Amniotic epithelial cell (primary cell): ENCODE measurements around the gene TERF2IP.

ENCODE experiments used
- DNase-seq: peaks from one replicate; pipeline ENCODE4 v3.0.0-alpha.2; 2010; ENCODE audit warnings: low read depth

Gene TERF2IP, protein sequence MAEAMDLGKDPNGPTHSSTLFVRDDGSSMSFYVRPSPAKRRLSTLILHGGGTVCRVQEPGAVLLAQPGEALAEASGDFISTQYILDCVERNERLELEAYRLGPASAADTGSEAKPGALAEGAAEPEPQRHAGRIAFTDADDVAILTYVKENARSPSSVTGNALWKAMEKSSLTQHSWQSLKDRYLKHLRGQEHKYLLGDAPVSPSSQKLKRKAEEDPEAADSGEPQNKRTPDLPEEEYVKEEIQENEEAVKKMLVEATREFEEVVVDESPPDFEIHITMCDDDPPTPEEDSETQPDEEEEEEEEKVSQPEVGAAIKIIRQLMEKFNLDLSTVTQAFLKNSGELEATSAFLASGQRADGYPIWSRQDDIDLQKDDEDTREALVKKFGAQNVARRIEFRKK

DNA sequence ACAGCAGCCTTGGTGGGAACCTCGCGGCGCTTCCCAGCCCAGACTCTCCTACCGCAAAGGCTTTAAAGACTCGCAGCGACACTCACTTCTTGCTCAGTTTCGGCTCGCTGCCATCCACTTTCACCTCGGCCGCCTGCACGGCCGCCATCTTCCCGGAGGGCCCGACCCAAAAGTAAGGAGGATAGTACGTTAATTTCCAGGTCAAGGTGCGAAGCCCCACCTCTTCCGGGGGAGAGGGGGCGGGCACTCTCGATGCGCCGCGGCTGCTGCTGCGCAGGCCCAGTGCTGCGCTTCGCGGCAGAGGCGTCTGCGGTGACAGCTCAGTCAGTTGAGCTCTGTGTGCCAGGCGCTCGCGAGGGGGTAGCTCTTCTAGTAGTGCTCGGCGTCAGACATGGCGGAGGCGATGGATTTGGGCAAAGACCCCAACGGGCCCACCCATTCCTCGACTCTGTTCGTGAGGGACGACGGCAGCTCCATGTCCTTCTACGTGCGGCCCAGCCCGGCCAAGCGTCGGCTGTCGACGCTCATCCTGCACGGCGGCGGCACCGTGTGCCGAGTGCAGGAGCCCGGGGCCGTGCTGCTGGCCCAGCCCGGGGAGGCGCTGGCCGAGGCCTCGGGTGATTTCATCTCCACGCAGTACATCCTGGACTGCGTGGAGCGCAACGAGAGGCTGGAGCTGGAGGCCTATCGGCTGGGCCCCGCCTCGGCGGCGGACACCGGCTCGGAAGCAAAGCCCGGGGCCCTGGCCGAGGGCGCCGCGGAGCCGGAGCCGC is at the start of gene TERF2IP, which contains the start of gene KARS1:
TERF2IP (plus strand) TSS at position 282 of the 773 bp plus-strand sequence; CDS start at position 392, 110 bp downstream.
KARS1 (minus strand) TSS at position 174 of the 773 bp plus-strand sequence; CDS start at position 148, 26 bp downstream.
- DNase-seq, result peak; percentile 88

DNA sequence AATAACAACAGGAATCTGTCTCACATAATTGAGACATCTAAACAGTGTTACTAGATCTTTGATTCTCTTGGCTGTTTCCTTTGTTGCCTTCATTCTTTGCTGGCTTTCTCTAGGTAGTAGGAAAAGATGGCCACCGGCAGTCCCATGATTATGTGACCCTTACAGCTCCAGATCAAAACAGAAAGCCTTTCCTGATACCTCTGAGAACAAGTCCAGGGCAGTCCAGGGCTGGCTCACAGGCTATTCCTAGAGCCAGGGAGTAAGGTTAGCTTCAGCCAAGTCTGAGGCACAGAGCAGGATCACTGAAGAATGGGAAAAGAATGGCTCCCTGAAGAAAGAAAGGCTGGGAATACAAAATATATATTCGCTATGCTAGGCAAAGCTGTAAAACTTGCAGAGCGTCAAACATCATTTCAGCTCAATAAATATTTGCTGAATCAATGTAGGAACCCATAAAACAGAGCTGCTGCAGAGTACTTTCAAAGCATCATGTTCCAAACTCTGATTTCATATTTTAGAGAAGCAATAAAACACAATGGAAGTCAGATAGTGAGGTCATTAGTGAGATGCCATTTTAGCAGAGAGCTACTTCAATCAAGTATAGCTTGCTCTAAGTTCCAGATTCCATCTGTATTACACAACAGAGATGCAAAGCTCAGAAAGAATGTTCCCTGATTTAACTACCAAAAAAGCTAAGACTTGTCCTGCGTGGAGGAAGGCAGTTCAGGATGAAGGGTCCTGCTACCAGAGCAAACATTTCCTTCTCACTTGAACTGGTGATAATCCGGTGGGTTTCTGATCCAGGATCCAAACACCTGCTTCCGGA is 47.9 kb upstream of the TERF2IP start:
- peak; percentile 23 for DNase-seq

DNA sequence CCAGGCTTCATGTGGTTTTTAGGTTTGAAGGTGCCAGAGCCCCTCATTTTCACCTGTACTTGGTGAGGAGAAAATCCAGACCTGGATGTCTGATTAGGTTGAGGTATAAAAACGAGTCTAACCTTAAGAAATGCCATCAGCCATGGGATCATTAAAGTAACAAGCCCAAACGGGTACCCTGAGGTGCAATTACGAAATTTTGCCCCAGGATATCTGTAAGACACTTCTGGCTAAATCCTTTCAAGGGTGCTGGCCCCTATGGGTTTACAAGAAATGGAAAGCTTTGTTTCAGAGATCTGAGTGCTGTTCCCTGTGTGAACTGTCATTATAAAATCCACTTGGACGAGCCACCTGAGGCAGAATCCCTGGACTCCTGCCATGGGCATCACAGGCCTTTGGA is 44.3 kb upstream of the TERF2IP start:
- no peak for DNase-seq

DNA sequence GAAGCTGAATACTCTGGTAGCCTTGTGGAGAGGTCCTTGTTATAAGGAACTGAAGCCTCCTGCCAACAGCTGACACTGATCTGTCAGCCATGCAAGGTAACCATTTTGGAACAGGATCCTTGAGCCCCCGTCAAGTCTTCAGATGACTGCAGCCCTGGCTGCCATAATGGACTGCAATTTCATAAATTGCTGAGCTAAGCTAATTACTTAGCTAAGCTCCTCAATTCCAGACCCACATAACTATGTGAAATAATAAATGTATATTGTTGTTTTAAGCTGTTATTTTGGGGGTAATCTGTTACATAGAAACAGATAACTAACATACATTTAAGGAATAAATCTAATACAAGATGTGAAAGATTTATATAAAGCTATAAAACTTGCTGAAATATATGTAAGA is 41.1 kb upstream of the TERF2IP start:
- DNase-seq, result no peak

DNA sequence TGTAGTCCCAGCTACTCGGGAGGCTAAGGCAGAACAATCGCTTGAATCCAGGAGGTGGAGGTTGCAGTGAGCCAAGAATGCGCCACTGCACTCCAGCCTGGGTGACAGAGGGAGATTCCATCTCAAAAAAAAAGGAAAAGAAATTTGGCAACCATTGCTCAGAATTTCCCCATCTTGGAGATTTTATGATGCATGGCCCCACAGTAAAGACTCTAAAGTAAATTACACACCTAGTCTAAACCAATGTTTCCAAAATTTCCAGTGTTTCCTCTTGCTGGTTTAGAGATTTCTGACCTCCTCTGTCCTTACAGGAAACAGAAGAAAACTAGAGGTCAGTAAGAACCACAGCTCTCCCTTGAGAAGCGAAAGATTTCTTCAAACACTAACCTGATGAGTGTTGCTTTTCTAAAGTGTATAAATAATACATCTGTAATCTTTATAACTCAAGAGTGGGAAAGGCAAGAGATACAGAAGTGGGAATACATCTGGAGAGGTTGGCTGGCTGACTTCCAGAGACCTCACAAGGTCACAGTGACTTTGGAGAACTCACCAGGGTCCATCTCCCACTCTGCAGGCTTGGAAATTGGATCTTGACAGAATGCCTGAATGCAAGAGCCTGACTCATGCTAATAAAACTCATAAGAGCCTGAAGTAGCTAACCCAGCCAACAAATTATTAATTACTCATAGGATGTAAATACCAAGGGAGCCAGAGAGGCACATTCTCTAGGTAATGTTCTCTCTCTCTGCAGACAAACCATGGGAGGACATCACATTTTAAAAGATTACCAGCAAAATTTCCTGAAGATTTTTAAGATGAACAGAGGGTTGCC is 33.3 kb upstream of the TERF2IP start:
- peak; percentile 73 for DNase-seq

DNA sequence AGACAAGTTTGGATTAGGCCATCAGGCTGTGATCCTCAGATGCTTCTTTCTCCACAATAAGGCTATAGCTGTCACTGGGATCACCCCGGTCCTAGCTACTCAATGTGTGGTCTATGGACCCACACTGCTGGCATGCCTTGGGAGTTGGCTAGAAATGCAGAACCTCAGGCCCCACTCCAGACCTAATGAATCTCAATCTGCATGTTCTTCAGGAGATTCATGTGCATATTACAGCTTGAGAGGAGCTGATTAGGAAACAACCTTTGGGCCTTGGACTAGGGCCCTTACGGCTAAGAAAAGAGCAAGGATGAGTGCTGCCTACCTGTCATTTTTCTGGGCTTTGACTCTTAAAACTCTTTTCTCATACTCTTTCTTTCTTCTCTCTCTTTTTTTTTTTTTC is 32.0 kb upstream of the TERF2IP start:
- DNase-seq, result no peak

DNA sequence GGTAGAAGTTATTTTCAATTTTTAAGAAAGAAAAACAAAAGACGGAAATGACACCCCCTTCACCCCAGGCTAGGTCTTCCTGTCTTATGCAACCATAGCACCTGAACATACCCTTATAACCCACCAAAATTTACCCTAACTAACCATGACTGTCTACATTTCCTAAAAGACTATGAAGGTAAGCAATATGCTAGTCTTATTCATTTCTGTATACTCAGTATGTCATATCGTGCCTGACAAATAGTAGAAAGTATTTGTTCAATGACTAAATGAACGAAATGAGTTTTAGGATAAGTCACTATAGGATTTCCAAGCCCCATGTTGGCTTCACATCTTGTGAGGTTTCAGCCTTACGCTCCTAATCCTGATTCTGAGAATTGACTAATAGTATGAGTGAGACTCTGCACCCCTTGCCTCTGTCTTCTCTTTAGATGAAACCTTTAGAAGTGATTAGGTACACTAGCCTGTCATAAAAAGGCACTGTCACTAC is 31.0 kb upstream of the TERF2IP start:
- no peak for DNase-seq

DNA sequence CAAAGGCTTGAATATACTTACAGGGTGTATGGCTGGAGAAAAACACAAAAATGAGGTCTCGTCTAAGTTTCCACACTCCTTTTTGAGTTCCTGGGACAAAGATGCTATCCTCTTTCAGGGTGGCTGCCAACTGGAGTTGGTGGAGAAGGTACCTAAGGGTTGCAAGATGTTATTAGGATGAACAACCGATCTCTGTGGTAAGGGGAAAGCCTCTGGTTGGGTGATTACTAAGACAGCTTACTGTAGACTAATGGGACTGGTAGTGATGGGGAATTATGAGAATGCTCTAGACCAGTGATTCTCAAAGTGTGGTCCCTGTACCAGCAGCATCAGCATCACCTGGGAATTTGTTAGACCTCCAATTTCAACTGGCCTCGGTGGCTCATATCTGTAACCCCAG is 30.5 kb upstream of the TERF2IP start:
- no peak for DNase-seq

DNA sequence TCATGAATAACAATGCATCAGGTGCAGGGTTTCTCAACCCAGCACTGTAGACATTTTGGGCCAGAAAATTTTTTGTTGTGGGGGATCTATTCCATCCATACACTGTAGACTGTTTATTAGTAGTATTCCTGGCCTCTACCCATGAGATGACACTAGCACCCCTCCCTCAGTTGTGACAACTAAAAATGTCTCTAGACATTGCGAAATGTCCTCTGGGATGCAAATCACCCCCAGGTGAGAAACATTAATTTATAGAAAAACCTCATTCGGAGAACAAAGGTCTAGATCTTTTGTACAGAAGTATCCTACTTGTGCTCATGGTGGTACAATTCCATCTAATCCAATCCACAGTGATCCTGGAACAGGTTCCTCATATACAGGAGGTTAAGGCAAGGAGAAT is 28.8 kb upstream of the TERF2IP start:
- no peak for DNase-seq

DNA sequence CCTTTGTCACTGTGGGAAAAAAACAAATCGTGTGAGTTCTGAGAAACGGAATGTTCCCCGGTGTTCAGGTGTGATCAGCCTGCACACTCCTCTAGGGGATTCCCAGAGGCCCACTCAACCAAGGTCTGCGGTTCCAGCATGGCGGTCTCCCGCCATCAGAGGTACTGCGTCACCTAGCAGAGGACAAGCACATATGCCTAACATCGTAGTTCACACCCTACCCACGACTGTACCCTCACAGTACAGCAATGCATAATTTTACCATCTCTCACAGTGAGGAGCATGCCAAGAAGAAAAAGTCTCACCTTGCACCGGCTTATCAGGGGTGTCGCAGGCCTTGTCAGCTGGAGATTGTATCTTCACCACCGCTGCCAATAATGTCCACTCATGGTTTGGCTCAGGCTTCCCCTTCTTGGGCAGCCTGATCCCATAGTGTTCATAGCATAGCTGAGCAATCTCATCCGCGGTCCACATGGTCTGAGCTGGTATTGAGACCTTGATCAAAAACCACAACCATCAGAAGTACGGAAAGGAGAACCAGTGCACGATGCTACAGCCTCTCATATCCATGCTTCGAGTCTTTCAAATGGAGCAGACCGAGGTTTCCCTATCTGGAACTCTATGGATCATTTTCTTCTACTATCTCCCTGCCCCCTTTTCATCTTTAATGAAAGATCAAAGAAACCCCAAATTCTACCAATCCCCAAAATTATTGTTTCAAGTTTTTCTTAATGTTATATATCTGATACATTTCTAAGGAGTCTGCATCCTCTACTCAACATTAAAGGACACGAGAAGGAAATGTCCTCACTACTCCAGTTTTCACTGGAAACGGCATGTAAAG is 27.0 kb upstream of the TERF2IP start:
- no peak for DNase-seq

DNA sequence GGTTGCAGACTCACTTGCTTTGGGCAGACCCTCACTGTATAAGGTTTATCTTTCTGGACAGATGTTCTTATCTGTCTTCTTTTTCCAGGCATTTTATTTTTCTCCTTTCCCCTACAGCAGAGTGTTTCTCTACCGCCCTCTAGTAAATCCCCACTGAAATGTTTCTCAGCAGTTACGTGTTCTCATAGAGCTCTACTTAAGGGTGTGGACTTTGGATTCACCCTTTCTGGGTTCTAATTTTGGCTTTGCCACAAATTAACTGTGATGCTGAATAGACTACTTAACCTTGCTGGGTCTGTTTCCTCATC is 26.4 kb upstream of the TERF2IP start:
- DNase-seq, result peak; percentile 52

DNA sequence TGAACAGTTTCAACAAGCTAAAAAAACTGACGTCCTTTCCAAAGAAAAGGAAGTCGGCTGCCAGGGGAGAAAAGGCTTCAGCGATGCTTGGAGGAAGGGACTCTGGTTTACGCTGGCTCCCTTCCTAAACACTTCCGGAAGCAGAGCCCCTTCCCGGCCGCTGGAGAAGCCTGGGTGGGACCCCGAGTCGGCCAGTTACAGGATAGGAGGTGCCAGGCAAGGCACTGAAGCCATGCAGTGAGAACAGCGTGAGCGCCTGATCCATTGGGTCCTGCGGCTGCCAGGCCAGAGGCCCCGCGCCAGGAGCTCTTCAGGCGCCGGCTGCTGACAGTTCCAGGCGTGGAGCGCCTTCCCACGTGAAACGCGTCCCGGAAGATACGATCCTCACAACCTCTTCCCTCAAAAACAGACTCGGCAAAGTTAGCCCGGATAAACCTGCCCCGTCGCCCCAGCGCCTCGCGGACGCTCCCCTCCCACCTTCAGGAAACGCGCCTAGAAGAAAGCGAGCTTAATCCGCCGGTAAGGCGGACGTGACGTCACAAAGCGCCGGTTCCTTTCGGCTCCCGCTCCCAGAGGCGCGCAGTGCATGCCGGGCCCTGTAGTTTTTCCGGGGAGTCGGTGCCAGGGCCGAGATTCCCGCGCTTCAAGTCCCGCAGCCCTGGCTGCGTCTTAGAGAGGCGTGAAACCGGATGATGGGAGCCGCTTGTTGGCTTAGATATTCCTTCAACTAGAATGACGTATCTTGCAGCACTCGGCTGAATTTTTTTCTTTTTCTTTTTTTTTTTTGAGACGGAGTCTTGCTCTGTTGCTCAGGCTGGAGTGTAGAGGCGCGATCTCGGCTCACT is 24.6 kb upstream of the TERF2IP start, which contains the start of gene ADAT1:
ADAT1 (minus strand) TSS at position 521 of the 845 bp plus-strand sequence. CDS start 2,482 bp downstream, outside the sequence.
- peak; percentile 98 for DNase-seq

DNA sequence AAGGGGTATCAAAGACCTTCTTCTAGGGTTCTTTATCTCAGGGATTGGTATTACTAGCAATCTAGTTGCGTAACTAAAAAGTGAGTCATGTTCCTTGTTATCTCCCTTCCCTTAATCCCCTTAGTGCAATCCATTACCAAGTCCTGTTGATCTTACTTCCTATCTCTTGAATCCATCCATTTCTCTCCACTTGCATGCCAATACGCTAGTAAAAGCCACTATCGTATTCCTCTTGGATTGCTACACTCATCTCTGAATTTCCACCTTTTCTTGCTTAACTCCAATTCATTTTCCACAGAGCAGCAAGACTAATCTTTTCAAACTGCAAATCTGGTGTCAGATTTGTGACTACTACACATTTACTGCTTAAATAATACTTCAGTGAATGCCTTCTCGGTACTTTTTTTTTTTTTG is 22.6 kb upstream of the TERF2IP start:
- DNase-seq, result peak; percentile 97

DNA sequence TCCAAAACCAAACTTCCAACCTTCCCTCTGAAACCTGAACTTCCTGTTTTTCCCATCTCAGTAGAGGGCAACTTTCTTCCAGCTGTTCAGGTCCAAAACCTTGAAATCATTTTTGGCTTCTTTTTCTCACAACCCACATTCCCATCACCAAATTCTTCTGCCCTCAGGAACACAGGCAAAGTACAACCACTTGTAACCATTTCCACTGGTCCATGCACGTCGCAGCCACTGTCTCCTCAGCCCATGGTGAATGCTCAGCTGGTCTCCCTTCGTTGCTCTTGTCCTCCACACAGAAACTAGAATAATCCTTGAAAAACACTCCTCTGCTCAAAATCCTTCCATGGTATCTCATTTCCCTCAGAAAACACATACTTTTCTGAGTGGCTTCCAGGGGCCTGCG is 20.8 kb upstream of the TERF2IP start:
- DNase-seq, result no peak

DNA sequence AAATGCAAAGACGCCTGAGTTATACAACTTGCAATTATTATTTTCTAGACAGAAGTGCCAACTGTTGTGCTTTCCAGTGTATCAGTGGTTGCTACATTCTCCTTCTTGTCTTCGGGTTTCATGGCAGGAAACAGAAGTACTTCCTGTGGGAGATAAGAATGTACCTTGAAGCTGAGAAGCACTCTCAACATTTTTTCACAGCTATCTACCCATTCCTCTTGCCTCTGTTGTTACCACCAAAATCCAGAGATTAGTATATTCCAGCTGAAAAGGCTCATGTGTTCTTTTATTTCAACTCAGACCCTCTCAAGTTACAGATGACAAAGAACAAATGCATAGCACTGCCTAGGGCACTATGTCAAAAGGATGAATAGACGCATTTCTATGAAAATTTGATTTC is 19.7 kb upstream of the TERF2IP start:
- DNase-seq, result peak; percentile 88

DNA sequence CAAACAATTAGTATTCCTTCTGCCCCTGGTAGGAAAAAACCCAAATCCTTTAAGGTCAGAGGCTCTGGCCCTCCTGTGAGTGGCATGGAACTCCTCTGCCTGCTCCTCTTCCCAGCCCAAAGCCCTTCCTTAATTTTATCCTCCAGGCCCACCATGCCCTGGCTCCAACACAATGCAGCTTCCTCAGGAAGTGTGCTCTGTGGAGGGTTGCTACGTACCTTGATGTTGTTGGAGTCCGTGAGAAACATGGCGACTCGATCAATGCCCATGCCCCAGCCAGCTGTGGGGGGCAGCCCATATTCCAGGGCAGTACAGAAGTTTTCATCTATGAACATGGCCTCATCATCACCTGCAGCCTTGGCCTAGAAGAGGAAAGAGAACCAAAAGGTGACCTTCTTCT is 19.2 kb upstream of the TERF2IP start:
- no peak for DNase-seq

DNA sequence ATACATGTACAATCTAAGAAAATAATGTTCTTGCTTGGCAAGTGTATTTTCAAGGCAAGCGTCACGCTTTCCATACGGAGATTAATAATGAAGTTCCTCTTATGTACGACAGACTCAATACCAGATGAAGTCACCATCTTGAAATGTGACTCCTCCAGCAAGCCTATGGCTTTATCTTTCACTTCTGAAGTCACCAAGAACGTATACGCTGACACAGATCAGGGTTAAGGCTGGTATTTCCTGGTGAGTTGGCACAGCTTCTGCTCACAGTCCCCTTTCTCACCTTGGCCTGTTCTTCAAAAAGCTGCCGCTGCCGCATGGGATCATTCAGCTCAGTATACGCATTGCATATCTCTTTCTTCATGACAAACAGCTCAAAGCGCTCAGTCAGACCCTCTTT is 18.4 kb upstream of the TERF2IP start:
- DNase-seq, result no peak

DNA sequence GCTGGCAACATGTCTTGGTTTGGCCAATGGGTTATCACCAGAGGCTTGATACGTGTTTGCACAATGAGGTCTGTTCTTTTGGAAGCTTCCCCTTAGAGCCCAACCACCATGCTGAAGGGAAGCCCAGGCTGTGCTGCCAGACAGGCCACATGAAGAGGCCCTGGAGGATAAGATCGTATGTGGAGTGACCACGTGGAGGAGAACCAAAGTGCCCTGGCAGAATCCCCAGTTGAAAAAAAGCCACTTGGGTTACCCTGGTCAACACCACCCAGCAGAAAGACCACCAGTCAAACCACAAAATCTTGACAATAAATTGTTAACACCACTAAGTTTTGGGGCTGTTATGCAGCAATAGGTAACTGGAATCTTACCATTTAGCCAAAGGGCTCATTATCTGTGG is 17.5 kb upstream of the TERF2IP start:
- no peak for DNase-seq

DNA sequence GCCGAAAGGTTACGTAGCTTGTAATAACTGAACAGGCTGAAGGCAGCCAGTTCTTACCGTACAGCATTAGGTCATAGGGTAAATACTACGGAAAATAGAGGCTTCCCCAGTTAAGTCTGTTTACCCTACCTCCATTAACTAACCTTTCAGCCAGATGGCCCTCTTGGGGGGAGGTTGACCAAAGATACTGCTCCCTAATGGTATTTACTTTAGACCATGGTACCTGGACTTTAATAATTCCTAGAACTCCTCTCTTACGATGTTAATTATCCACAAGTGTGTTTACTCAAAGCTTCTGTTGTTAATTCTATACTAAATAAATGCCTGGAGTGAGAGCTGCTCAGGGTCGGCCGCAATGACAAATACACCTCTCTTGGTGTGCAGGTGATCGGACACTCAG is 14.7 kb upstream of the TERF2IP start:
- no peak for DNase-seq
